ENCODE data around the gene PKP4. TPM values are rescaled to one million over a fixed set of nuclear protein-coding genes. Genes with fewer than 3 reads are reported as not detected.

Gene PKP4
- total and polyA plus RNA-seq, 9 of the 15 experiments (the other 6 are each of a cell fraction or from before 2014, with no cell fraction given), result 24.6 to 99.1 (median 74.0) TPM

DNA sequence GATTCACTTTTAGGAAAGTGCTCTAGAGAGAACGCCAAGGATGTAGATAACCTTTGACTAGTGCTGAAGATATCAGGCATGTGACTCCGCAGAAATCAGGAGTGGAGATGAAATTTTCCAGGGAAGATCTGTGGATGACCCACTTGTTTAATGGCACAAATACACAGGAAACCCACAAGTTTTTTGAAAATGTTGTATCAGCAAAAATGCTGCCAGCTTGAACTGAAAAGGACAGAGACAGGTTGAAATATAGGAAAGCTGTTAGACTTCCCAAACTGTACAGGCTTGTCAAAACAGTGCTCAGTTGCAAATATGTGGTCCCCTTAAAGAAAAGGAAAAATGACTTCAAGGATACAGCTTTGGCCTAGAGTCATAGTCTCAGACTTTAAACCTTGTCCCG lies 96.5 kb downstream of the PKP4 start:
- intact Hi-C loops (cut with micrococcal nuclease), result no loop called here
- FAIRE-seq, result no peak
- Histone ChIP-seq H4K20me1 (replicated peaks; ENCODE audit: control insufficient read depth, insufficient read depth, low read length) (no peaks in the 10 kb centered on the region), H3K36me3 (ENCODE audit: control insufficient read depth, insufficient read depth, low read length) (peaks cover 28% of the 10 kb centered on the region; the same call in 2 of the 3 replicates), H3K27me3 (ENCODE audit: control insufficient read depth in 2 of 2, insufficient read depth in 2 of 2, low read length in 2 of 2) (no peaks in the 10 kb centered on the region), H3K4me3 (no peak overlapping the region), H3K4me2 (ENCODE audit: insufficient read depth, low read length) (no peak overlapping the region), H3K79me2 (ENCODE audit: control insufficient read depth, insufficient read depth, low read length) (no peaks in the 10 kb centered on the region), H3K9ac (ENCODE audit: insufficient read depth in 1 of 2, low read depth in 2 of 2, low read length in 2 of 2) (no peak overlapping the region), H3K9me3 (replicated peaks; ENCODE audit: control insufficient read depth, insufficient read depth, low read depth, low read length) (no peaks in the 10 kb centered on the region), H3K9me1 (ENCODE audit: control insufficient read depth, insufficient read depth, low read length) (no peaks in the 10 kb centered on the region), H3K4me1 (replicated peaks in 1 of 2; ENCODE audit: control insufficient read depth in 2 of 2, insufficient read depth in 2 of 2, low read length in 2 of 2) (no peaks in the 10 kb centered on the region), H3K27ac (ENCODE audit: extremely low read depth, low read depth, low read length) (no peak overlapping the region), H2AFZ (ENCODE audit: low read depth, low read length) (no peak overlapping the region)
- peak; percentile 85 for TF ChIP-seq C11orf30 (IDR thresholded peaks at IDR 0.05; ENCODE audit: low read depth)
- TF ChIP-seq MAFK (IDR thresholded peaks at IDR 0.05; ENCODE audit: low read length), result peak; percentile 82
- peak; percentile 92 for TF ChIP-seq ZNF316 (IDR thresholded peaks at IDR 0.05)
- peak; percentile 87 for TF ChIP-seq MAFF (IDR thresholded peaks at IDR 0.05; ENCODE audit: low read length)
- no peak for TF ChIP-seq PHB (CRISPR knock-in tag; IDR thresholded peaks at IDR 0.05)
- peak; percentile 81 for TF ChIP-seq MAFG (tag; conservative IDR thresholded peaks at IDR 0.05)
- TF ChIP-seq, protein P1, sequence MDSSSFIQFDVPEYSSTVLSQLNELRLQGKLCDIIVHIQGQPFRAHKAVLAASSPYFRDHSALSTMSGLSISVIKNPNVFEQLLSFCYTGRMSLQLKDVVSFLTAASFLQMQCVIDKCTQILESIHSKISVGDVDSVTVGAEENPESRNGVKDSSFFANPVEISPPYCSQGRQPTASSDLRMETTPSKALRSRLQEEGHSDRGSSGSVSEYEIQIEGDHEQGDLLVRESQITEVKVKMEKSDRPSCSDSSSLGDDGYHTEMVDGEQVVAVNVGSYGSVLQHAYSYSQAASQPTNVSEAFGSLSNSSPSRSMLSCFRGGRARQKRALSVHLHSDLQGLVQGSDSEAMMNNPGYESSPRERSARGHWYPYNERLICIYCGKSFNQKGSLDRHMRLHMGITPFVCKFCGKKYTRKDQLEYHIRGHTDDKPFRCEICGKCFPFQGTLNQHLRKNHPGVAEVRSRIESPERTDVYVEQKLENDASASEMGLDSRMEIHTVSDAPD (CRISPR knock-in tag; IDR thresholded peaks at IDR 0.05), result no peak
- no peak for DNase-seq (ENCODE audit: extremely low read depth in 1 of 4, low spot score in 3 of 4)
- in situ Hi-C loops (cut with MboI), result no loop called here
- no TSS peak for BruUV-seq (replicated peaks)
- no peak for ATAC-seq
- POLR2A ChIA-PET, result interaction anchor here (0.8 kb wide), 1 partner anchor 38 kb away, joined by 3 read pairs; no protein-coding TSS in a partner anchor
- CTCF ChIA-PET (ENCODE audit: low intra/inter-chr PET ratio), result no interaction called here
- 67% methylated on average over 3 of the region's 3 CpGs for WGBS (ENCODE audit: insufficient coverage, low coverage, missing lambda C conversion rate)
